Kidney capillary endothelial cell (primary cell): ENCODE data around the gene PIP5K1B.
"Not testable (repeated sequence)": the region's sequence is repeated elsewhere in the genome, so short reads cannot be mapped to it uniquely, and the experiment has no call there.

Experiments
- DNase-seq: peaks from one replicate; pipeline ENCODE4 v3.0.0-alpha.2; 2018; ENCODE audit warnings: low spot score

Gene PIP5K1B

GRCh38 chr9:69029535-69029934, 324.5 kb downstream of the PIP5K1B start:
- no peak for DNase-seq

GRCh38 chr9:69030851-69031645, 326.0 kb downstream of the PIP5K1B start:
- DNase-seq: peak; percentile 62

- DNase-seq: no peak
Observed at GRCh38 chr9:69034071-69034470, 329.0 kb downstream of the PIP5K1B start.

GRCh38 chr9:69035438-69036308, 330.6 kb downstream of the PIP5K1B start, which contains the start of gene FXN:
Gene FXN, plus strand, starts transcription at chr9:69035752. Its CDS starts 31 bp downstream, at chr9:69035783.
- peak; percentile 75 for DNase-seq

GRCh38 chr9:69036309-69036708, 331.3 kb downstream of the PIP5K1B start:
- DNase-seq: peak; percentile 16

GRCh38 chr9:69036799-69037198, 331.8 kb downstream of the PIP5K1B start:
- DNase-seq: no peak

GRCh38 chr9:69040646-69041045, 335.6 kb downstream of the PIP5K1B start:
- no peak for DNase-seq

GRCh38 chr9:69044240-69045219, 339.5 kb downstream of the PIP5K1B start:
- peak; percentile 33 for DNase-seq

- no peak for DNase-seq
Observed at GRCh38 chr9:69045821-69046220, 340.8 kb downstream of the PIP5K1B start.

GRCh38 chr9:69046723-69047122, 341.7 kb downstream of the PIP5K1B start:
- no peak for DNase-seq

GRCh38 chr9:69047371-69047770, 342.3 kb downstream of the PIP5K1B start:
- DNase-seq: no peak

- no peak for DNase-seq
Observed at GRCh38 chr9:69049094-69049493, 344.1 kb downstream of the PIP5K1B start.

- not testable (repeated sequence) for DNase-seq
Observed at GRCh38 chr9:69050936-69051335, 345.9 kb downstream of the PIP5K1B start.

- DNase-seq: no peak
Observed at GRCh38 chr9:69054989-69055388, 349.9 kb downstream of the PIP5K1B start.

GRCh38 chr9:69056191-69056815, 351.3 kb downstream of the PIP5K1B start:
- no peak for DNase-seq

GRCh38 chr9:69058101-69058500, 353.1 kb downstream of the PIP5K1B start:
- DNase-seq: no peak
